ENCODE results near the gene C19orf25. TPM values are rescaled to one million over a fixed set of nuclear protein-coding genes. Genes with fewer than 3 reads are reported as not detected.

The C19orf25 gene
- total and polyA plus RNA-seq, 2 of the 13 experiments (the other 11 are each of a cell fraction or from before 2014, with no cell fraction given): 14.2 to 32.4 TPM

DNA sequence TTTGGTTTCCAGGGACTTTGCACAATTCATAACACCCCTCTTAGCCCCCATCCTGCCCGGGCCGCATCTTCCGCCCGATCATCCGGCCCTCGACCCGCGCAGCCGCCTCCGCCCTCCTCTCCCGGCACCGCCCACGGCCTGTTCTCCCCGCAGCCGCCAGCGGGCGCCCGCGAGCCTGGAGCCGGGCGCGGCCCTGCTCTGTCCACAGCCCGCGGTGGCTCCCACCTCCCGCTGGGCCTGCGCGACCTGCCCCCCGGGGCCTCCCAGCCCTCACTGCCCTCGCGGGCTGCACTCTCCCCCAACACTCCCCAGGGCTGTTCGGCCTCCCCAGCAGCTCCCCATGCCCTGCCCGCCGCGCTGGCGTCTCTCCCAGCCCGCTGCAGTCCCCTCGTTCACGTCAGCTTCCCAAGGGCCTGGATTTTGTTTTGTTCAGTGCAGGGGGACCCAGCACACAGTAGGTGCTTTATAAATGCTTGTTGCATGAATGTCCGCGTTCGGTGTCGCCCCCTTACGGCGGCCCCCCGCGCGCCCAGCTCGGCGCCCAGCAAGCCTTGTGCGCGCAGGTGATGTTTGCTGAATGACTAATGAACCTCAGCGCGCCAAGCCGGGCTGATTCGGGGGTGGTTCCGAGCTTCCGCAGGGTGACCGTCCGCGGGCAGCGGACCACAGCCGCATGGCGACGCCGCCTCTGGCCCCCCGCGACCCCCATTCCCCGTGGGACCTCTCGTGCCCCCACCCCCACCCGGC is 33.7 kb downstream of the C19orf25 start (continued):
- peak; percentile 85 for TF ChIP-seq ZNF687 (CRISPR knock-in tag; IDR thresholded peaks at IDR 0.05)

DNA sequence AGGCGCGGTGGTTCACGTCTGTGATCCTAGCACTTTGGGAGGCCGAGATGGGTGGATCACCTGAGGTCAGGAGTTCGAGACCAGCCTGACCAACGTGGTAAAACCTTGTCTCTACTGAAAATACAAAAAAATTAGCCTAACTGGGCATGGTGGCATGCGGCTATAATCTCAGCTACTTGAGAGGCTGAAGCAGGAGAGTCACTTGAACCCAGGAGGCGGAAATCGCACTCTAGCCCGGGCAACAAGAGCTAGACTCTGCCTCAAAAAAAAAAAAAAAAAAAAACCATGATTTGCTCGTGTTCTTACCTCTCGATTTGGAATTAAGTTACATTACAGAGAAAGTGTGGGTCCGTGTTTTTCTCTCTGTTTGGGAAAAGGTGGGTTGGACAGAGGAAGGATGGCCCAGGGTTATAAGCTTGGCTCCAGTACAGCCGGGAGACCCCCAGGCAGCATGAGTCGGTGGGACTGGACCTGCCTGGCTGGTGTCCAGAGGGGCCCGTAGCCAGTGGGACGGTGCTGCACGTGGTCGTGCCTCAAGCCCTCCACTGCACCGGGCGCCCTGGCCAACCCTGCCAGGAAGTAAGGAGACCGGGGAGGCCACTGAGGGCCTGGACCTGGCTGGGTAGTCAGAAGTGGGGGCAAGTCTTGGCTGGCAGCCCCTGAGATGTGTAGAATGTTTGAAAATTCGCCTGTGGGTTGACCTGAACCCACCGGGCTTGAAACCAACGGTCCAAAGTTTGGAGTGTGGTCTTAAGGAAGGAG is 37.2 kb downstream of the C19orf25 start:
- no TSS peak for BruUV-seq (replicated peaks)
- H4K20me1 ChIP-seq (ENCODE audit: insufficient read depth, low read length): peaks cover 36% of the 10 kb centered on the region
- H3K4me2 ChIP-seq (ENCODE audit: low read depth, low read length): no peak overlapping the region
- no peak for DNase-seq (ENCODE audit: low spot score)
- H3K79me2 ChIP-seq (ENCODE audit: insufficient read depth, low read length): peaks cover 31% of the 10 kb centered on the region
- H3K9me3 ChIP-seq (ENCODE audit: low read length): no peaks in the 10 kb centered on the region
- ATAC-seq: no peak
- WGBS (ENCODE audit: low lambda C conversion rate): 95% methylated on average over 19 of the region's 25 CpGs
- peaks cover 1 to 7% of the 10 kb centered on the region in 2 experiments; a peak in 3 of 5 replicates for H3K27me3 ChIP-seq (ENCODE audit: control insufficient read depth in 1 of 2, insufficient read depth in 2 of 2, low read length in 2 of 2)
- in situ Hi-C loops (cut with HindIII; ENCODE audit: extremely low pct_ligation_motif_present, low pct_unique_long_range_greater_than_20kb) (no loop called here), intact Hi-C loops (cut with micrococcal nuclease; ENCODE audit: unreplicated experiment) (no loop called here)
- H3K4me1 ChIP-seq (ENCODE audit: insufficient read depth, low read length): peaks cover 48% of the 10 kb centered on the region
- H3K27ac ChIP-seq (ENCODE audit: extremely low read length, insufficient read depth, low read length): no peak overlapping the region
- H3K36me3 ChIP-seq (replicated peaks in 1 of 2; ENCODE audit: control insufficient read depth in 1 of 2, insufficient read depth in 2 of 2, low read length in 2 of 2): peaks cover 13 to 31% of the 10 kb centered on the region in 2 experiments
- H2AFZ ChIP-seq (ENCODE audit: low read length): no peak overlapping the region
- FAIRE-seq: no peak
- H3K4me3 ChIP-seq (replicated peaks in 1 of 3; ENCODE audit: insufficient read depth in 1 of 3, low read depth in 2 of 3, low read length in 3 of 3): no peak overlapping the region
- ChIA-PET POLR2A (interaction anchor here (0.7 to 1.0 kb wide), 2 partner anchors 18 to 32 kb away, joined by 4 read pairs; no protein-coding TSS in a partner anchor), CTCF (ENCODE audit: low intra/inter-chr PET ratio, low total read pairs) (no interaction called here)
- no peak overlapping the region for H3K9ac ChIP-seq (ENCODE audit: insufficient read depth, low read depth, low read length)
- TF ChIP-seq RNF219 (CRISPR knock-in tag; IDR thresholded peaks at IDR 0.05) (no peak), AGO2 (optimal IDR thresholded peaks at IDR 0.05; ENCODE audit: low read depth, low read length) (peak; percentile 91), RBFOX2 (IDR thresholded peaks at IDR 0.05; ENCODE audit: low read depth, low read length) (peak; percentile 79), RFX5 (IDR thresholded peaks at IDR 0.05; ENCODE audit: low read depth, low read length) (no peak), ZNF768 (CRISPR knock-in tag; IDR thresholded peaks at IDR 0.05) (peak; percentile 25; the same call in 1 of the 2 replicates), PAWR (CRISPR knock-in tag; IDR thresholded peaks at IDR 0.05; ENCODE audit: borderline replicate concordance) (no peak), CTCF (CRISPR knock-in tag; IDR thresholded peaks at IDR 0.05) (no peak)
